BE2C (cell line): Measurements from ENCODE around the gene LZTS2.

Experiments
- DNase-seq: peaks from one replicate; pipeline ENCODE4 v3.0.0-alpha.2; 2020
- H3K27me3 ChIP-seq: fragments of 250-450 bp; sonication (Bioruptor Pico); 2 replicates; pipeline ENCODE4 v1.5.1; 2020; ENCODE audit warnings: mild to moderate bottlenecking
- H3K36me3 ChIP-seq: fragments of 250-450 bp; sonication (Bioruptor Pico); 2 replicates; pipeline ENCODE4 v1.5.1; 2020; ENCODE audit warnings: mild to moderate bottlenecking
- H3K4me1 ChIP-seq: fragments of 250-450 bp; sonication (Bioruptor Pico); 2 replicates; pipeline ENCODE4 v1.5.1; 2020
- H3K4me3 ChIP-seq: 2 replicates; pipeline ENCODE4 v1.5.1; 2011; ENCODE audit warnings: low read depth, low read length
- H3K9me3 ChIP-seq: fragments of 250-450 bp; sonication (Bioruptor Pico); 2 replicates; pipeline ENCODE4 v1.5.1; 2020
- TF ChIP-seq, protein P1 (sequence below): IDR thresholded peaks from 2 replicates; pipeline ENCODE4 v1.5.1; 2012; ENCODE audit warnings: mild to moderate bottlenecking, low read depth, low read length

Gene LZTS2

DNA sequence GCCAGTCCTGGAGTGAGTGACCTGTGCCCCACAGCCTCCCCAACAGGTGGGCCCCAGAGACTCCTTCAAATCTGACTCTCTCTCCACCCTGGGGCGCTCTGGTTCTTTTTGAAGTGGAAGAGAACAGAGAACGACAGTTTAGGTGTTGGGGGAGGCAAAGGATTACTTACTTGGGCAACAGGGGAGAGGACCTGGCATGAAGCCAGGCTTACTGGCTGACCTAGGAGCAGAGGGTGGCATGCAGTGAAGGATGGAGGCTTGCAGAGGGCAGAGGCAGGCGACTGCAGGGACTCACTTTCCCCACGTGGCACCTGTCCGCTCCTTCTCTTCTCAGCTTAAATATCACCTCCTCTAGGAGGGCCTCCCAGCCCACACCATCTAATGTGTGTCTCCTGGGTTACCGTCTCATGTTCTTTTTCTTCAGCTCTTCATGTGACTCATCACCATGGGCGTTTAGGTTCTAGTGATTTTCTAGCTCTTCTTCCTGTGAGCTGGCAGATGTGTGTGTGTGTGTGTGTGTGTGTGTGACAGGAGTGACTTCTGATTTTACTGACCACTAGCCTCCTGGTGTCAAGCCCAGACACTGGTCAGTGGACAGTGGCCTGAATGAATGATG lies 15.5 kb downstream of the LZTS2 start:
- Histone ChIP-seq H3K27me3 (no peaks in the 10 kb centered on the region), H3K36me3 (no peaks in the 10 kb centered on the region), H3K4me1 (peaks cover 8% of the 10 kb centered on the region), H3K9me3 (no peaks in the 10 kb centered on the region), H3K4me3 (no peak overlapping the region)
- DNase-seq: no peak
- TF ChIP-seq, protein P1, sequence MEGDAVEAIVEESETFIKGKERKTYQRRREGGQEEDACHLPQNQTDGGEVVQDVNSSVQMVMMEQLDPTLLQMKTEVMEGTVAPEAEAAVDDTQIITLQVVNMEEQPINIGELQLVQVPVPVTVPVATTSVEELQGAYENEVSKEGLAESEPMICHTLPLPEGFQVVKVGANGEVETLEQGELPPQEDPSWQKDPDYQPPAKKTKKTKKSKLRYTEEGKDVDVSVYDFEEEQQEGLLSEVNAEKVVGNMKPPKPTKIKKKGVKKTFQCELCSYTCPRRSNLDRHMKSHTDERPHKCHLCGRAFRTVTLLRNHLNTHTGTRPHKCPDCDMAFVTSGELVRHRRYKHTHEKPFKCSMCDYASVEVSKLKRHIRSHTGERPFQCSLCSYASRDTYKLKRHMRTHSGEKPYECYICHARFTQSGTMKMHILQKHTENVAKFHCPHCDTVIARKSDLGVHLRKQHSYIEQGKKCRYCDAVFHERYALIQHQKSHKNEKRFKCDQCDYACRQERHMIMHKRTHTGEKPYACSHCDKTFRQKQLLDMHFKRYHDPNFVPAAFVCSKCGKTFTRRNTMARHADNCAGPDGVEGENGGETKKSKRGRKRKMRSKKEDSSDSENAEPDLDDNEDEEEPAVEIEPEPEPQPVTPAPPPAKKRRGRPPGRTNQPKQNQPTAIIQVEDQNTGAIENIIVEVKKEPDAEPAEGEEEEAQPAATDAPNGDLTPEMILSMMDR: no peak

DNA sequence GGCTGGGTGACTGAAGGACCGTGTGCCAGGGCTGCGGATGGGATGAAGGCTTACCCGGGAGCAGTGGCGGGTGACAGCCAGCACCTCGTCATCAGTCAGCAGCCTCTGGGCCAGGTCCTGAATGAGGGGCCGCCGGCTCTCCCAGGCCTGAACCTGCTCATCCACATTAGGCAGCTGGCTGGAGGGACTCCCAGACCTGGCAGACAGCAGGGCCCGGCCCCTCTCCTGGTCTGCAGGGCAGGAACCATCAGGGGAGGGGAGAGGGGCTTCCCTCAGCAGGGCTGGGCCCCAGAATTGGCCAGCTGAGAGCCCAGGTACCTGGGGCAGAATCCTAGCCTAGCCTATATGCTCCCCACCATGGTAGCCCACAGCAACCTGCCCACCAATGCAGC lies 16.0 kb downstream of the LZTS2 start:
- no peak for DNase-seq
- Histone ChIP-seq H3K4me3 (no peak overlapping the region), H3K27me3 (no peaks in the 10 kb centered on the region), H3K36me3 (no peaks in the 10 kb centered on the region), H3K9me3 (no peaks in the 10 kb centered on the region), H3K4me1 (peaks cover 8% of the 10 kb centered on the region)
- TF ChIP-seq, protein P1: no peak

DNA sequence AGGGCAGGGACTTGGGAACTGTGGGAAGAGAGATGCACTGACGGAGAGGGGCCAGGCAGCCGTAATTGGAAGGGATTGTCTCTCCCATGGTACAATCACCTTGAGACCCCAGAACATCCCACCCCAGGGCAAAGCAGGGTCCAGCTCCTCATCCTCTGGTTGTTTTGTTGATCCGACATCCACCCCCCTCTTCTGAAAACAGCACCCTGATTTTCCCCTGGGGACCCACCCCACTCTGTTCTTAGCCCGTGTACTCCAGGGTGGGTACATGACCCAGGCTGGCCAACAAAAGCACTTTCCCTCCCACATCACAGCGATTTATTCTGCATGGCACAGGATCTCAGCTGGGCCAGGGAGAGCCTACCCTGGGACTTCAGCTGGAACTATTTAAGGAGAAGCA lies 17.2 kb downstream of the LZTS2 start:
- DNase-seq: no peak
- TF ChIP-seq, protein P1: no peak
- no peaks in the 10 kb centered on the region for H3K27me3 ChIP-seq
- peaks cover 8% of the 10 kb centered on the region for H3K4me1 ChIP-seq
- no peaks in the 10 kb centered on the region for H3K36me3 ChIP-seq
- no peaks in the 10 kb centered on the region for H3K9me3 ChIP-seq
- H3K4me3 ChIP-seq: no peak overlapping the region

- no peak for DNase-seq
- no peaks in the 10 kb centered on the region for H3K36me3 ChIP-seq
- TF ChIP-seq, protein P1: no peak
- no peaks in the 10 kb centered on the region for H3K9me3 ChIP-seq
- no peaks in the 10 kb centered on the region for H3K27me3 ChIP-seq
- H3K4me3 ChIP-seq: no peak overlapping the region
- peaks cover 6% of the 10 kb centered on the region for H3K4me1 ChIP-seq
These were observed 18.6 kb downstream of the LZTS2 start for GRCh38 chr10:101018118-101018599.

DNA sequence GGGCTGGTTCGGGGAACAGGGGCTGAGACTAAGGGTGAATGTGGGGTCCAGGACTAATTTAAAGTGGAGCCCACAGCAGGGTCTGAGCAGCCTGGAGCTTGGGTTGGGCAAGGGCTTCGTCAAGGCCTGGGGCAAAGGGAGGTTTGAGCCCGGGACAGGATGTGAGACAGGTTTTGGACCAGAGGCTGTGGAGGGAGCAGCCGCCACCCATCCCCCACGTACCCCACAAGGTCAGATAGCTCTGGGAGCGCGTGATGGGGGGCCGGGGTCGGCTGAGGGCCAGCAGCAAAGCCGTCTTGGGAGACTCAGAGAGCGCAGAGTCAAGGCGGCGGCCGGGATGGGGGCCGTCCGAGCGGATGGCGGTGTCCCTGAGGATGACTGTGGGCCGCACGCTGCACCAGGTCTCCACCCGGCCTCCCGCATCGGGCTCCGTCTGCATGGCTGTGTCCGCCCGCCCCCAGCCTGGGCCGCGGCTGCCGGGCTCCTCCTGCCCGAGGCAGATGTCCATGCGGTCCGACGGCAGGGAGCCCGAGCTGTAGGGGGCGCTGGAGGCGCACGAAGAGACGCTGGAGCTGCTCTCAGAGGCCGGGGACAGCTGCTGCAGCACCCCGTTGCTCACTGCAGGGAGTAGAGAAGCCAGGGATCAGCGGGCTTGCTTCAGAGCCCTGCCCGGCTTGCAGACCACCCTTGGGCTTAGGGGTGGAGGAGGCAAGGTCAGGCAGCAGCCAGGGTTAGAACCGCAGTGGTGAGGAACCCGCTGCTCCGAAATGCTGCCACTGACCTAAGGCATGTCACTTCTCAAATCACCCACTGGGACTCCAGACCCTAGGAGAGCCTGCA lies 19.2 kb downstream of the LZTS2 start:
- TF ChIP-seq, protein P1: peak; percentile 76
- H3K4me3 ChIP-seq: no peak overlapping the region
- H3K36me3 ChIP-seq: no peaks in the 10 kb centered on the region
- H3K4me1 ChIP-seq: peaks cover 3% of the 10 kb centered on the region; the same call in 1 of the 2 replicates
- peak; percentile 93 for DNase-seq
- no peaks in the 10 kb centered on the region for H3K9me3 ChIP-seq
- H3K27me3 ChIP-seq: no peaks in the 10 kb centered on the region

DNA sequence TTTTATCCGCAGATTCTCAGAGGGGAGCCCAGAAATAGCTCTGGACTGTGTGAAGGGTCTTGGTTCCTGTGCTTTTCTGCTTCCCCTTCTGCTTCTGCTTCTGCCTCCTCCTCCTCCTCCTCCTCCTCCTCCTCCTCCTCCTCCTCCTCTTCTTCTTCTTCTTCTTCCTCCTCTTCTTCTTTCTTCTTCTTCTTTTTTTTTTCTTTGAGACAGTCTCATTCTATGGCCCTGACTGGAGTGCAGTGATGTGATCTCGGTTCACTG lies 19.8 kb downstream of the LZTS2 start:
- Histone ChIP-seq H3K9me3 (no peaks in the 10 kb centered on the region), H3K4me3 (no peak overlapping the region), H3K36me3 (no peaks in the 10 kb centered on the region), H3K4me1 (peaks cover 3% of the 10 kb centered on the region; the same call in 1 of the 2 replicates), H3K27me3 (no peaks in the 10 kb centered on the region)
- no peak for DNase-seq
- TF ChIP-seq, protein P1: no peak
